Measurements from ENCODE around the gene ODAD4. TPM values are rescaled to one million over a fixed set of nuclear protein-coding genes. Genes with fewer than 3 reads are reported as not detected.
A peak's percentile ranks its signal among the peaks of the same experiment; 100 is the strongest.
"Not testable (repeated sequence)": the region's sequence is repeated elsewhere in the genome, so short reads cannot be mapped to it uniquely, and the experiment has no call there.

The ODAD4 gene
- total and polyA plus RNA-seq, 2 donors from 2014 or later: 4.6 to 6.0 TPM

- Histone ChIP-seq H3K4me1 (ENCODE audit: control insufficient read depth in 2 of 3, insufficient read depth in 2 of 3, low read depth in 1 of 3, low read length in 3 of 3) (peaks cover 0 to 23% (median 6%) of the 10 kb centered on the region in 3 donors), H3K27me3 (ENCODE audit: control insufficient read depth, insufficient read depth, low read length) (no peaks in the 10 kb centered on the region), H3K36me3 (ENCODE audit: control insufficient read depth in 2 of 3, insufficient read depth in 3 of 3, low read length in 3 of 3) (no peaks in the 10 kb centered on the region), H3K4me3 (ENCODE audit: low read length in 3 of 3) (no peak overlapping the region), H3K9me3 (ENCODE audit: control insufficient read depth in 2 of 3, insufficient read depth in 1 of 3, low read length in 3 of 3) (no peaks in the 10 kb centered on the region), H3K9ac (ENCODE audit: low read length in 3 of 3) (no peak overlapping the region), H3K27ac (ENCODE audit: low read depth in 2 of 2, low read length in 2 of 2) (no peak overlapping the region)
- TF ChIP-seq, protein P1, sequence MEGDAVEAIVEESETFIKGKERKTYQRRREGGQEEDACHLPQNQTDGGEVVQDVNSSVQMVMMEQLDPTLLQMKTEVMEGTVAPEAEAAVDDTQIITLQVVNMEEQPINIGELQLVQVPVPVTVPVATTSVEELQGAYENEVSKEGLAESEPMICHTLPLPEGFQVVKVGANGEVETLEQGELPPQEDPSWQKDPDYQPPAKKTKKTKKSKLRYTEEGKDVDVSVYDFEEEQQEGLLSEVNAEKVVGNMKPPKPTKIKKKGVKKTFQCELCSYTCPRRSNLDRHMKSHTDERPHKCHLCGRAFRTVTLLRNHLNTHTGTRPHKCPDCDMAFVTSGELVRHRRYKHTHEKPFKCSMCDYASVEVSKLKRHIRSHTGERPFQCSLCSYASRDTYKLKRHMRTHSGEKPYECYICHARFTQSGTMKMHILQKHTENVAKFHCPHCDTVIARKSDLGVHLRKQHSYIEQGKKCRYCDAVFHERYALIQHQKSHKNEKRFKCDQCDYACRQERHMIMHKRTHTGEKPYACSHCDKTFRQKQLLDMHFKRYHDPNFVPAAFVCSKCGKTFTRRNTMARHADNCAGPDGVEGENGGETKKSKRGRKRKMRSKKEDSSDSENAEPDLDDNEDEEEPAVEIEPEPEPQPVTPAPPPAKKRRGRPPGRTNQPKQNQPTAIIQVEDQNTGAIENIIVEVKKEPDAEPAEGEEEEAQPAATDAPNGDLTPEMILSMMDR (IDR thresholded peaks at IDR 0.05; ENCODE audit: borderline replicate concordance, extremely low read depth, insufficient read depth): peak; percentile 13
- intact Hi-C loops (cut with DNase I): no loop called here
- DNase-seq (no peak), FAIRE-seq (no peak)
Observed at GRCh38 chr17:42009170-42009569, 78.8 kb downstream of the ODAD4 start.

GRCh38 chr17:42010266-42010680 lies 79.9 kb downstream of the ODAD4 start:
- H3K9me3 ChIP-seq (ENCODE audit: control insufficient read depth in 2 of 3, insufficient read depth in 1 of 3, low read length in 3 of 3); H3K9ac ChIP-seq (ENCODE audit: low read length in 3 of 3); DNase-seq; H3K36me3 ChIP-seq (ENCODE audit: control insufficient read depth in 2 of 3, insufficient read depth in 3 of 3, low read length in 3 of 3); FAIRE-seq; H3K27ac ChIP-seq (ENCODE audit: low read depth in 2 of 2, low read length in 2 of 2); H3K4me3 ChIP-seq (ENCODE audit: low read length in 3 of 3); H3K27me3 ChIP-seq (ENCODE audit: control insufficient read depth, insufficient read depth, low read length); intact Hi-C loops (cut with DNase I): not testable (repeated sequence)
- H3K4me1 ChIP-seq (ENCODE audit: control insufficient read depth in 2 of 3, insufficient read depth in 2 of 3, low read depth in 1 of 3, low read length in 3 of 3): peaks cover 0 to 19% (median 8%) of the 10 kb centered on the region in 3 donors

DNA sequence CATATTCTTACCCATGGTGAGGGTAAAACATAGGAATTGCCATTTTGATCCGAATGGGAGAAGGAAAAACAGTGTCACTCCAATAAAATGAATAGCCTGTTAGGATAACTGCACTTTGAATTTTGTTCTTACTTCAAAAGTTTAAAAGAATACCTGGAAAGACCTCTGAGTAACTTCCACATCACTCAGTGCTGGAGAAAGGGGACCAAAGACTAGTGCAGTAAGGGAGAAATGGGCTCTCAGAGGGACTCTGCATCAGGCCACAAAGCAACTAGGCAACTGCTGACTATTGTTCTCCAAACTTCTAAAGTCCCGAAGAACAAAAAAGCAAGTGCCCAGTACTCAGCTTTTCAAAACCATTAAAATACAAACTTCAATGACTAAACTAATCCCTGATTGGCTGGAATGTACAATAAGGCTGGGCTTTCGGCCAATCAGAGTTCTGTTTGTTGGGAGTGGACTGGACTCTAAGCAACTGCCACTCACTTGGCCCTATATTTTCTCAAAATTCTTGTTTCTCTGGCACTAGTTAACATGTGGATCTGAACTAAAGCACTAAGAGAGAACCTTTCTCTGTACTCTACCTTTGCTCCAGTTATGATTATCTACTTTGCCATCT lies 80.6 kb downstream of the ODAD4 start:
- FAIRE-seq (no peak), DNase-seq (no peak)
- Histone ChIP-seq H3K36me3 (ENCODE audit: control insufficient read depth in 2 of 3, insufficient read depth in 3 of 3, low read length in 3 of 3) (no peaks in the 10 kb centered on the region), H3K4me3 (ENCODE audit: low read length in 3 of 3) (no peak overlapping the region), H3K9ac (ENCODE audit: low read length in 3 of 3) (no peak overlapping the region), H3K9me3 (ENCODE audit: control insufficient read depth in 2 of 3, insufficient read depth in 1 of 3, low read length in 3 of 3) (no peaks in the 10 kb centered on the region), H3K27ac (ENCODE audit: low read depth in 2 of 2, low read length in 2 of 2) (no peak overlapping the region), H3K27me3 (ENCODE audit: control insufficient read depth, insufficient read depth, low read length) (no peaks in the 10 kb centered on the region), H3K4me1 (ENCODE audit: control insufficient read depth in 2 of 3, insufficient read depth in 2 of 3, low read depth in 1 of 3, low read length in 3 of 3) (peaks cover 0 to 23% (median 12%) of the 10 kb centered on the region in 3 donors)
- TF ChIP-seq, protein P1 (IDR thresholded peaks at IDR 0.05; ENCODE audit: borderline replicate concordance, extremely low read depth, insufficient read depth): no peak
- intact Hi-C loops (cut with DNase I): no loop called here

DNA sequence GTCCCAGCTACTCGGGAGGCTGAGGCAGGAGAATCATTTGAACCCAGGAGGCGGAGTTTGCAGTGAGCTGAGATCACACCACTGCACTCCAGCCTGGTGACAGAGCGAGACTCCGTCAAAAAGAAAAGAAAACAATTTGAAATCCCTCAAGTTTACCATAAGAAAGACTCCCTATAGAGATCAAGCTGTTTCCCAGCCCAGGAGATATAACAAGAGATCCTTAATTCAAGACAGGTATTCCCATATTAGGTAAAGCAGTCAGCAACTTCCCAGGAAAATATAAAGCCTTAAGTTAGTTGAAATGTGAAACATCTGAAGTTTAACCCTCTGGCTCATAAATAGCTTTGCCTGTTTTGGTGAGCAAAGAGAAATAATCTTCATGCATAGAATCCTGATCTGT lies 81.9 kb downstream of the ODAD4 start:
- H3K36me3 ChIP-seq (ENCODE audit: control insufficient read depth in 2 of 3, insufficient read depth in 3 of 3, low read length in 3 of 3); H3K27ac ChIP-seq (ENCODE audit: low read depth in 2 of 2, low read length in 2 of 2); H3K27me3 ChIP-seq (ENCODE audit: control insufficient read depth, insufficient read depth, low read length); H3K4me3 ChIP-seq (ENCODE audit: low read length in 3 of 3); DNase-seq; FAIRE-seq; H3K9me3 ChIP-seq (ENCODE audit: control insufficient read depth in 2 of 3, insufficient read depth in 1 of 3, low read length in 3 of 3); H3K9ac ChIP-seq (ENCODE audit: low read length in 3 of 3); intact Hi-C loops (cut with DNase I): not testable (repeated sequence)
- H3K4me1 ChIP-seq (ENCODE audit: control insufficient read depth in 2 of 3, insufficient read depth in 2 of 3, low read depth in 1 of 3, low read length in 3 of 3): peaks cover 0 to 29% (median 15%) of the 10 kb centered on the region in 3 donors

GRCh38 chr17:42013740-42014139 lies 83.3 kb downstream of the ODAD4 start:
- not testable (repeated sequence) for FAIRE-seq

More at GRCh38 chr17:42013740-42014139, 83.3 kb downstream of the ODAD4 start:
- DNase-seq; H3K36me3 ChIP-seq (ENCODE audit: control insufficient read depth in 2 of 3, insufficient read depth in 3 of 3, low read length in 3 of 3); H3K4me3 ChIP-seq (ENCODE audit: low read length in 3 of 3); intact Hi-C loops (cut with DNase I); H3K9ac ChIP-seq (ENCODE audit: low read length in 3 of 3); H3K27ac ChIP-seq (ENCODE audit: low read depth in 2 of 2, low read length in 2 of 2); H3K27me3 ChIP-seq (ENCODE audit: control insufficient read depth, insufficient read depth, low read length); H3K9me3 ChIP-seq (ENCODE audit: control insufficient read depth in 2 of 3, insufficient read depth in 1 of 3, low read length in 3 of 3): not testable (repeated sequence)
- H3K4me1 ChIP-seq (ENCODE audit: control insufficient read depth in 2 of 3, insufficient read depth in 2 of 3, low read depth in 1 of 3, low read length in 3 of 3): peaks cover 4 to 35% (median 21%) of the 10 kb centered on the region in 3 donors

Measured in kidney (tissue), 14 donors.